Activated T-cell treated with anti-CD3 and anti-CD28 coated beads, Interleukin-2, amount 50 U/mL, for 24 hours (primary cell): Measurements from ENCODE around the gene ULK4.

ENCODE experiments used
- DNase-seq: peaks from one replicate; pipeline ENCODE4 v3.0.0-alpha.2; 2020
- H3K27ac Mint-ChIP-seq: 2 replicates; pipeline ENCODE4 v1.8.0; 2020; ENCODE audit warnings: mild to moderate bottlenecking, mixed read lengths
- H3K27me3 Mint-ChIP-seq: 2 replicates; pipeline ENCODE4 v1.8.0; 2020; ENCODE audit warnings: mixed read lengths
- H3K36me3 Mint-ChIP-seq: 2 replicates; pipeline ENCODE4 v1.8.0; 2020; ENCODE audit warnings: low read depth, mixed read lengths
- H3K4me1 Mint-ChIP-seq: 2 replicates; pipeline ENCODE4 v1.8.0; 2020; ENCODE audit warnings: low read depth, mixed read lengths
- H3K4me3 Mint-ChIP-seq: 2 replicates; pipeline ENCODE4 v1.8.0; 2020; ENCODE audit warnings: mild to moderate bottlenecking, moderate library complexity, mixed read lengths
- H3K9me3 Mint-ChIP-seq: 2 replicates; pipeline ENCODE4 v1.8.0; 2020; ENCODE audit warnings: mixed read lengths

Gene ULK4

DNA sequence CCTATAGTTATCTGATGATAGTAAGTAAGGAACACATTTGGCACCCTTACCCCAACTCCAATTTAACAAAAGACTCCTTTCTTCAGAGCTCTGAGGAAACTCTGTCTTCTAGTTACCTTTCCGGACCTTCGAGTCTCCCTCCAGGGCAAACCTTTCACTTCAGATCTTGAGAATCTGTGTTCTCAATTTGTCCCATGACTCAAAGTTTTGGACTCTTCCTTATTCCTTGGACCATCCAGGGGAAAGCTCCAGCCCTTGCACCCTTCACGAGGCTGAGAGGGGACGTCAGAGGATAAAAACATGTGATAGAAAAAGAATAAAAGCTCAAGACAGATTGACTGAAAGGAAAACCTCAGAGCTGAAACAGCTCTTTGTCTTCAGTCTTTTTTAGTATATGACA is 685.7 kb downstream of the ULK4 start:
- H3K4me3 Mint-ChIP-seq = no peak overlapping the region
- H3K27ac Mint-ChIP-seq = no peak overlapping the region
- no peaks in the 10 kb centered on the region for H3K27me3 Mint-ChIP-seq
- H3K4me1 Mint-ChIP-seq = no peaks in the 10 kb centered on the region
- peaks cover 11% of the 10 kb centered on the region for H3K36me3 Mint-ChIP-seq
- DNase-seq = no peak
- H3K9me3 Mint-ChIP-seq = peaks cover 6% of the 10 kb centered on the region

DNA sequence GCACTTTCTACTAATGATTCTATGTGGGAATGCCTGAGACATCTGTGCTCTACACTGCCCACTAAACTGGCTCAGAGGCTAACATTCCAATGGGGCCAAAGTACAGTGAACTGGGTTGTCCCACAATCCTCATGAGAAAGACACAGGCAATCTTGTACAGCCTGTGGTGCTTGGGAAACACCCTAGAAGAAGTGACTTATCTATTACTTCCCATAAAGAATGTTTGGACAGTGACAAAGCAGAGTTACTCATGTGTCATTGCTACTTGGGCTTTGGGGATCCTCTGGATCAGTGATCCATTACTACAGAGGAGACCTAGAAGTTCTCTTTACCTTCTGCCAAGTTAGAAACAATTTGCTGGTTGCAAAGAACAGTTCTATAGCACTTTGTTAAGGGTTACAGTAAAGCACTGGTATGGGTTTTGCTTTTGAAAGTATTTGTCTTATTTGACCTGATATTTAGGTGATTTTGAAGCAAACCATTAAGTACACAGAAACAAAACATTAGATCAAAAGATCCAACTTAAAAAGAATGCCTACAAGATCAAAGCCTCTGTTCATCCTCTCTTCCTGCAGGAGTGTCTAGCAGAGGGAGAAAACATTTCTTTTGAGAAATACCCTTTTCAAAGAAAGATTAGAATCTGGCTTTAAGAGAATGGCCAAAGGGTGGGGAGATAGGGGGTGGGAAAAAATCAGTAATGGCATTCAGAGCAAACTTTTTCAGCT is 686.8 kb downstream of the ULK4 start:
- peaks cover 6% of the 10 kb centered on the region for H3K9me3 Mint-ChIP-seq
- no peak for DNase-seq
- H3K36me3 Mint-ChIP-seq = peaks cover 11% of the 10 kb centered on the region
- H3K27me3 Mint-ChIP-seq = no peaks in the 10 kb centered on the region
- no peaks in the 10 kb centered on the region for H3K4me1 Mint-ChIP-seq
- H3K4me3 Mint-ChIP-seq = no peak overlapping the region
- H3K27ac Mint-ChIP-seq = no peak overlapping the region

DNA sequence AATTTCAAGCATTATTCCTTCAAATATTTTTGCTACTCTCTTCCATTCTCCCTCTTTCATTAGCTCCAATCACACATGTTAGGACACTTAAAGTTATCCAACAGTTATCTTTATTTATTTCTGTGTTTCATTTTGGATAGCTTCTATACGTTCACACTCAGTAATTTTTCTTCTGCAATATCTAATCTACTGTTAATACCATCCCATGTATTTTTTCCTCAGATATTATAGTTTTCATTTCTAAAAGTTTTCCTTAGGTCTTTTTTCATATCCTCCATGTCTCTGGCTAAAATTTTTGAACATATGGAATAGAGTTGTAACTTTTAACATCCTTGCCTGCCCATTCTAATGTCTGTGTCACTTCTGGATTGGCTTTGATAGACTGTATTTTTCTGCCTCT is 689.2 kb downstream of the ULK4 start:
- Mint-ChIP-seq H3K36me3 (peaks cover 11% of the 10 kb centered on the region), H3K27me3 (no peaks in the 10 kb centered on the region), H3K4me3 (no peak overlapping the region), H3K27ac (no peak overlapping the region), H3K4me1 (no peaks in the 10 kb centered on the region), H3K9me3 (peaks cover 6% of the 10 kb centered on the region)
- no peak for DNase-seq

DNA sequence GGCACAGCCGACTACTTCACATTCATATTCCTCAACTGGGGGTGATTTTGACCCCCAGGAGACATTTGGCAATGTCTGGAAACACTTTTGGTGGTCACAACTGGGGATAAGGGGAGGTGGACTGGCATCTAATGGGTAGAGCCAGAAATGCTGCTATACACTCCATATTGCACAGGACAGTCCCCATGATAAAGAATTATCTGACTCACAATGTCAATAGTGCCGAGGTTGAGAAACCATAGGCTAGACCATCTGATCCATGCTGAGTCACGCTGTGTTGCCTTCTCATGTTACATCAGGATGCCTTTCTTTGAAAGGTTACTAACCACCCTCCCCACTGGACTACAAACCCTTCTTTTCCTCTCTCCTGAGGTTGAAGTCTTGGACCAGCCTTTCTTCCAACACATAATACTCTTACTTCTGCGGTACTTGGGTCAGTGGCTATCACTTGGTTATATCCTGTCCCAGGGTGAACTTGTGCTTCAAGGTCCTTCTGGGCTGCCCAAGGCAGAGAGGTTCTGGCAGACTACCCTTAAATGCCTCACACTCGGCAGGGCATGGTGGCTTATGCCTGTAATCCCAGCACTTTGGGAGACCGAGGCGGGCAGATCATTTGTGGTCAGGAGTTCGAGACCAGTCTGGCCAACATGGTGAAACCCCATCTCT is 693.8 kb downstream of the ULK4 start:
- Mint-ChIP-seq H3K27ac (no peak overlapping the region), H3K4me1 (no peaks in the 10 kb centered on the region)

DNA sequence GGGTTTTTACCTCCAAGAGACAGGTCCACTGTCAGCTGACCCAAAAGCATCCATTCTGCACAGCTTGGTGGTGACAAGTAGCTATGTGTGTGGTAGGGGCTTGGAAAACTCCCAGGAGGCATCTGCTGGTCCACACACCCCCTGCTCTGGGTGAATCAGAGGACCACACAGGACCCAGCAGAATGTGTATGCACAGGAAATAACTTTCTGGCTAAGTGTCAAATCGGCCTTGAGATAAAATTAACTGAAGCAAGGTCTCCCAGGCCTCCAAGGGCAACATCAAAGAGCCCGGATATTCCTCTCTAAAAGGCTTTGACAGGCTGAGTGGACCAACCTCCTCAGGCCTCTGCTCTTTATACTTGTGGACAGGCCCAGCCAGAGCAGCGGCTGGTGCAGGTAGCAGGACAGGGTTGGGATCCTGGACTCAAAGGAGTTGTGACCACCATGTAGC is 696.1 kb downstream of the ULK4 start:
- DNase-seq = no peak
- Mint-ChIP-seq H3K27ac (no peak overlapping the region), H3K9me3 (no peaks in the 10 kb centered on the region)

More for the DNA sequence above, 693.8 kb downstream of the ULK4 start:
- Mint-ChIP-seq H3K36me3 (peaks cover 6% of the 10 kb centered on the region), H3K27me3 (no peaks in the 10 kb centered on the region), H3K4me3 (no peak overlapping the region), H3K9me3 (peaks cover 6% of the 10 kb centered on the region)
- no peak for DNase-seq

DNA sequence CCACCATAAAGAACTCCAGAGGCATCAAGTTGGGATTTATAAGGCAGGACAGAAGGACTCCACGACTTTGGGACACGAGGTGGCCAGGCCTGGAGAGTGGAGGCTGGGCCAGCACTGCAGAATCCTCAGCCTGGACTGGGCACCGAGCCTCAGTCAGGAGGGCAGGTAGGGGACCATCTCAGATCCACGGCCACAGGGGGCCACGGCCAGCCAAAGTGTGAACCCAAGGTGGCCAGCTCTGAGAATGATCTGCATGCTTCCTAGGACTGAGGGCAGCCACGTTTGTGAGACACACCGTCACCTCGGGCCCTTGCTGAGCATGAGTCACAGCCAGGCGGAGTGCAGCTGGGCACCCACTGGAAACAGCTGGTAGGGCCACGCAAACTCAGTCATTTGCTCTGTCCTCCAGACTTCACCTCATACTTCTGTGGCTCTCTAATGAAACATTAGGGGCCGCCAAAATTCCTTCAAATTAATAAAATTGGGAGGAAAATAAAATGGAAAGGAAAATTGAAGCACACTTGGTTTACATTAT is 696.8 kb downstream of the ULK4 start:
- H3K36me3 Mint-ChIP-seq = no peaks in the 10 kb centered on the region
- H3K4me3 Mint-ChIP-seq = no peak overlapping the region

More for the DNA sequence above, 696.1 kb downstream of the ULK4 start:
- Mint-ChIP-seq H3K36me3 (no peaks in the 10 kb centered on the region), H3K4me1 (no peaks in the 10 kb centered on the region), H3K4me3 (no peak overlapping the region), H3K27me3 (no peaks in the 10 kb centered on the region)

DNA sequence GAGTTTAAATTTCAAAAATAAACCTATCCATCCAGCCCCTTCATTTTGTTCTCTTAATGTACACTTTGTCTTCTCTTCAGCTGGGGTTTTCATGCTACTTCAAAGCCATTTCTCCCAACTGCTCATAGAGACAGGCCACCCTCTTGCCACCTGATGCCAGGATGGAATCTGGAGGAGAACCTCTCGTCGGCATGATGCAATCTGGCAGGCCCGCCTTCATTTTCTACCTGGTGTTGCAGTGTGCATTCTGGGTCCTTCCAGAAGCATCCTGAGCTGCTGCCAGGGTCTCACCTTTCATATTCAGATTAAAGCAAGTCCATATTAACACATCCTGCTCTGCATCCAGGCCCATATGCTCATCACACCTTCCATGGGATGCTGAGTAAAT is 701.8 kb downstream of the ULK4 start:
- H3K9me3 Mint-ChIP-seq = no peaks in the 10 kb centered on the region
- no peaks in the 10 kb centered on the region for H3K27me3 Mint-ChIP-seq
- no peak for DNase-seq
- H3K4me3 Mint-ChIP-seq = no peak overlapping the region
- H3K27ac Mint-ChIP-seq = no peak overlapping the region
- no peaks in the 10 kb centered on the region for H3K36me3 Mint-ChIP-seq
- H3K4me1 Mint-ChIP-seq = no peaks in the 10 kb centered on the region

More for the DNA sequence above, 696.8 kb downstream of the ULK4 start:
- H3K9me3 Mint-ChIP-seq = no peaks in the 10 kb centered on the region
- no peaks in the 10 kb centered on the region for H3K27me3 Mint-ChIP-seq
- H3K4me1 Mint-ChIP-seq = no peaks in the 10 kb centered on the region
- no peak overlapping the region for H3K27ac Mint-ChIP-seq
- DNase-seq = no peak

DNA sequence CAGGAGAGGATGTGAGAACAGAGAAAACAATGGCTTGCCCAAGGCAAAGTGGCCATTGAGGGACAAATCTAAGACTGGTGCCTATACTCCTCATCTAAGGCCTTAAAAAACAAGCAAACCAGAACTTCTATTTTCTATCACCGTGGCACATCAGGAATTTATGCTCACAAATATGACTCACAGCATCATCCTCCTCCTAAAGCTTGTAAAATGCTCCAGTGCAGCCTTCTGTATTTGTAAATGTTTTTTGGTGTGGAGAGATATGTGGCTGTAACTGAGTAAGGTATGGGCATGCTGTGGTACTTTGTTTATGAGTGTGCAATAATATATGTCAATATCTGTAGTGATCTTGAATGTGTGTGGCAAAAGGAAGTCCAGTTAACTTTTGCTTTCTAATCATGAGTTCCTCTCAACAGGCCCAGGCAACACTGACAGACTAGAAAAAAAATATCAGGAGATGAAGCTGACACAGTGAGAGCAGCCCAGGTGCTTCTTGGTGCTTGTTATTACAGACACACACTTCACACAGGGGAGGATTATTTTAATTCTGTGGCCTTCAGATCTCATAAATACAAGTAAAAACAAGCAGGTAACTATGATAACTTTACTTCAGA is 702.3 kb downstream of the ULK4 start:
- DNase-seq = no peak
- no peaks in the 10 kb centered on the region for H3K4me1 Mint-ChIP-seq
- no peak overlapping the region for H3K4me3 Mint-ChIP-seq
- H3K27ac Mint-ChIP-seq = no peak overlapping the region
- H3K9me3 Mint-ChIP-seq = no peaks in the 10 kb centered on the region
- H3K36me3 Mint-ChIP-seq = no peaks in the 10 kb centered on the region
- H3K27me3 Mint-ChIP-seq = no peaks in the 10 kb centered on the region

DNA sequence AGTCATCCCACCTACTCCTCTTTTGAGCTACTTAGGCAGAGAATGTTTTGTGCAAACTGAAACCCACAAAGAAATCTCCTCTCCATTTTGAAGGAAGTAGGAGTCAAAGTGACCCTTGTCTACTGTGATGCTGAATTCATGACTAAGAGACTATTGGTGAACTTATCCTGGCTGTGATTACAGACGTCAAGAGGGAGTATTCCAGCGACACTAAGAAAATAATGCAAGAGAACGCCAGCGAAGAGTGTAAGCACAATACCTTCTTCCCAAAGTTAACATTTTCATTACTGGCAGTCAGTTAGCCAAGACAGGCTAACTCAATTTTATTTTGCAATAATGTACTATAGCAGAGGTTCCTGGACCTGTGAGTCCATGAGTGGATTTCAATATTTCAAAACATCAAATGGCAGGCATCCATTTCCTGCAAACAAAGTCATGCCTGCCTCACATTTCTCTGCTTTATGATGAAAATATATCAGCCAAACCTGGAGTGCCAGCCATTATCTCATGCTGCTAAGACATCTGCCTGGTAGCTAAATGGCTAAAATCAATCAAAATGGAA is 703.6 kb downstream of the ULK4 start:
- Mint-ChIP-seq H3K4me1 (no peaks in the 10 kb centered on the region), H3K9me3 (no peaks in the 10 kb centered on the region), H3K4me3 (no peak overlapping the region), H3K27me3 (no peaks in the 10 kb centered on the region), H3K27ac (no peak overlapping the region), H3K36me3 (no peaks in the 10 kb centered on the region)
- no peak for DNase-seq

DNA sequence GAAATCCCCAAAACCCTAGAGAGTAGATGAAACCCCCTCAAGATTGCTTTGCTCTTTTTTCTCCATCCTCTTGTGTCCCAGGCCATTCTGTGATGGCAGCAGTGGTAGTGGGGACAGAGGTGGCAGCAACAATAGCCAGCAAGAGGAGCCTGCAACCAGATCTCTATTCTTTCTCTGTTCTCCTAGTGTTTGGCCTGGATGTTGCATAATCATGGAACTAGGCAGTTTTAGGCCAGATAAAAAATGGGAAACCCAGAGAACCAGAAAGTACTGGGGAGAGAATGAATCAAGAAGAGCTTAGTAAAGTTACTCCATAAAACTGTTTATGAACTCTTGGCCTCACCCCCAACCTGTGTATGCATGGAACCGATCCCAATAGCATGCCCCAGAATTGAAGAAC is 710.3 kb downstream of the ULK4 start:
- Mint-ChIP-seq H3K9me3 (no peaks in the 10 kb centered on the region), H3K27ac (no peak overlapping the region), H3K27me3 (no peaks in the 10 kb centered on the region)

DNA sequence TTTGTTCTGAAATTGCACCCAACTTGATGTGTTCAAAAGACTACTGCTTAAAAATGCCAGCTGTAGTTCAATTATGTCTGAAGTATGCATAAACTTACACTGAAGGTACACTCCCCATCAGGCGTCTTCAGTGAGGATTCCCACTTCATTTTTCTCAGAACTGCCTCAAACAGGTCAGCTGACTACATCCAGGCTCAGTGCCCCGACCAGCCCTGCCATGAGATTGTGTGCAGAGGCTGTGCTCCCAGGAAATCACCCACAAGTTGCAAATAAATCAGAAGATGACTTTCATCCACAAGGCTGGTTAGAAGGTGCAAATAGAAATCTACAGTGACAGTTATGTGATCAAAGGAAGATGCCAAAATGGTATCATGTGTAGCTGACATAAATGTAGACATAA is 711.1 kb downstream of the ULK4 start:
- Mint-ChIP-seq H3K36me3 (no peaks in the 10 kb centered on the region), H3K27me3 (no peaks in the 10 kb centered on the region), H3K9me3 (no peaks in the 10 kb centered on the region), H3K4me3 (no peak overlapping the region), H3K4me1 (no peaks in the 10 kb centered on the region), H3K27ac (no peak overlapping the region)
- DNase-seq = no peak

More for the DNA sequence above, 710.3 kb downstream of the ULK4 start:
- Mint-ChIP-seq H3K4me1 (no peaks in the 10 kb centered on the region), H3K36me3 (no peaks in the 10 kb centered on the region), H3K4me3 (no peak overlapping the region)
- no peak for DNase-seq

DNA sequence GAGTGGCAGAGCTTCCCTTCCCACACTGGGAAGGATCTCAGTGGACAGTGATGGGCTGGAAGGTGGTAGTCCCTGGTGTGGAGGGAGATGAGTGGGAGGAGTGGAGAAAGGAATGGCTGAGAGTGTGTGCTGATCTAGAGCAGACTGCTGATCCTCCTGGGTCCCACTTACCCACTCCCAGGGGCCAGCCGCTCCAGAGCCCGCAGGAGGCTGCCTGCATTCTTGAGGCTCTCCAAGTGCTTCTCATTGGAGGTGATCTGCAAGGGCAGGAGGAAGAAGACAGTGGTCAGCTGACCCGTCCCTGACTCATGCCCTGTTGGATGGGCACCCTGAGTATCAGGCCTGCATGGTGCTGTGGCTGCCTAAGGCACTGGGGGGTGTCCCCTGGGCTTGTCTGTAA is 712.6 kb downstream of the ULK4 start:
- H3K9me3 Mint-ChIP-seq = no peaks in the 10 kb centered on the region
- peaks cover 8% of the 10 kb centered on the region for H3K36me3 Mint-ChIP-seq
- H3K4me3 Mint-ChIP-seq = no peak overlapping the region
- H3K4me1 Mint-ChIP-seq = no peaks in the 10 kb centered on the region
- no peak overlapping the region for H3K27ac Mint-ChIP-seq
- no peak for DNase-seq
- H3K27me3 Mint-ChIP-seq = no peaks in the 10 kb centered on the region

DNA sequence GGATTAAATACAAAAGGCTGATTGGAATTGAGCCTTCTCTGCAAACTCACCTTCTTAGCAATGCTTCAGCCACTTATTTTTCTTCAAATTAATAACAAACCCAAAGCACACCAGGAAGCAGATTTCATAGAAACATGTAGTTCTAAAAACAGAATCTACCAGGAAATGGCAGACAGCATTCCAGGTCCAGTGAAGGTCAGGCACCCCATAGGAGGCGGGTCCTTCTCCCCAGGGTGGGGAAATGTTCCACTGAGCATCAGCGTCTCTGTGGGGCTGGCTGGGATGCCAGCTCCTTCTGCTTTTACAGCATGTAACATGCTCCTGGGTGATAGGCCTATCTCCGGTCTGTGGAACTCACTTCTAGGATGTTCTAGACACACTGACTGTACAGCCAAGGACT is 713.4 kb downstream of the ULK4 start:
- no peak for DNase-seq
- Mint-ChIP-seq H3K27me3 (no peaks in the 10 kb centered on the region), H3K27ac (no peak overlapping the region), H3K4me1 (no peaks in the 10 kb centered on the region), H3K9me3 (no peaks in the 10 kb centered on the region), H3K36me3 (peaks cover 13% of the 10 kb centered on the region), H3K4me3 (no peak overlapping the region)

DNA sequence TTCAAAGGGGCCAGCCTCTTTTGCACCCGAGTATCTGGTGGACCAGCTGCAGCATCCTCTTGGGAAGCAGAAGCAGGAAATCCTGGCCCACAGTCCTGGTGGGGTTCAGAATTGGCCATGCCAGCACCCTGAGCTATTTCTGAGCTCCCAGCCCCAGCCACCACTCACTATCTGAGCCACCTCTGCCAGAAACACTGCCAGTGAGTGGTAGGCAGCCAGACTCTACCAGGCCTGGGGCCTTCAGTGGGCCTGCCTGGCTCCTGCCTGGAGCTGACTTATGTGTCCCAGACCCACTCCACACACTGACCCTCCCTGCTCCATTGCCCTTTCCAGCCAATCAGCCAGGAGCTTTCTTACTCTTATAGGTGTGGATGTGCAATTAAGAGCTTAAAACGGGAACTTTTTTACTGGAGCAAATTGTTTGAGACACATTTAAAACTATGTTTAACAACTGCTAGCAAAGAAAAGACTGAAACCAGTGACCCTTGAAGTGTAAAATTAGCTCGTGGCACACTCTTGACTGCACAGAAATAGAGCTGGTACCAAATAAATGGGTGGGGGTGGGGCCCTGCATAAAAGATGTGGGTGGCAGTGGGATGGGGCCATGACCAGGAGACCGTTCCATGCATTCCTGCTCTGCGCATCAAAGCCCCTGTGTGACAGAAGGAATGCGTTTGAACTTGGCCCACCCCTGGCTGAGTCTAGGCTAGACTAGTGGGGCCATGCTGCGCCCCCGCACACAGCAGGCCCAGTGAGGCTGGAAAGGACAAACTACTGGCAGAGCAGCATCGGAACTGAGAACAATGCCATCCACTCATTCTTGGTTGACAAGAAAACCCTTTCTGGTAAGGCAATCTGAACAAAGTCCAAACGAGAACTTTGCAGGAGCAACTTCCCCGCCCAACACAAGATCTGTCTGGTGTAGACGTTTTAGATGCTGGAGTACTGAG is 714.6 kb downstream of the ULK4 start:
- Mint-ChIP-seq H3K36me3 (peaks cover 19% of the 10 kb centered on the region), H3K4me1 (no peaks in the 10 kb centered on the region), H3K9me3 (no peaks in the 10 kb centered on the region), H3K27me3 (no peaks in the 10 kb centered on the region), H3K27ac (no peak overlapping the region), H3K4me3 (no peak overlapping the region)
- DNase-seq = no peak
